Hepatocyte (in vitro differentiated cells): Measurements from ENCODE around the gene DOK5. TPM values are rescaled to one million over a fixed set of nuclear protein-coding genes. Genes with fewer than 3 reads are reported as not detected.

Experiments used
- DNase-seq: peaks from one replicate; pipeline ENCODE4 v3.0.0-alpha.2; 2016; ENCODE audit warnings: low spot score
- H2AFZ ChIP-seq: fragments of 200-600 bp; sonication (generic); 2 replicates; pipeline ENCODE4 v1.6.0; 2016; ENCODE audit warnings: antibody characterized with exemption, mild to moderate bottlenecking
- H3K27ac ChIP-seq: fragments of 200-600 bp; sonication (generic); 2 replicates; pipeline ENCODE4 v1.5.1; 2016; ENCODE audit warnings: mild to moderate bottlenecking
- H3K27me3 ChIP-seq: fragments of 200-600 bp; sonication (generic); 2 replicates; pipeline ENCODE4 v1.6.1; 2016
- H3K36me3 ChIP-seq: fragments of 200-600 bp; sonication (generic); replicated peaks from 2 replicates; pipeline ENCODE4 v1.5.1; 2016; ENCODE audit warnings: low read depth; ENCODE audit not compliant: insufficient read depth
- H3K4me1 ChIP-seq: fragments of 200-600 bp; sonication (generic); 2 replicates; pipeline ENCODE4 v1.5.1; 2016; ENCODE audit warnings: mild to moderate bottlenecking, moderate library complexity; ENCODE audit not compliant: insufficient read depth
- H3K4me2 ChIP-seq: fragments of 200-600 bp; sonication (generic); 2 replicates; pipeline ENCODE4 v1.6.0; 2016
- H3K4me3 ChIP-seq: fragments of 200-600 bp; sonication (generic); 2 replicates; pipeline ENCODE4 v1.5.1; 2016; ENCODE audit warnings: mild to moderate bottlenecking
- H3K79me2 ChIP-seq: fragments of 200-600 bp; sonication (generic); 2 replicates; pipeline ENCODE4 v1.6.0; 2017; ENCODE audit warnings: mild to moderate bottlenecking
- H3K9me2 ChIP-seq: fragments of 200-600 bp; sonication (generic); replicated peaks from 2 replicates; pipeline ENCODE4 v1.6.0; 2017; ENCODE audit warnings: mild to moderate bottlenecking; ENCODE audit not compliant: insufficient read depth
- H3K9me3 ChIP-seq: fragments of 200-600 bp; sonication (generic); 2 replicates; pipeline ENCODE4 v1.5.1; 2016; ENCODE audit warnings: low read depth, mild to moderate bottlenecking
- H4K20me1 ChIP-seq: fragments of 200-600 bp; sonication (generic); 2 replicates; pipeline ENCODE4 v1.6.0; 2016; ENCODE audit warnings: mild to moderate bottlenecking; ENCODE audit not compliant: insufficient read depth, poor library complexity, severe bottlenecking
- CTCF ChIP-seq: fragments of 200-600 bp; sonication (generic); IDR thresholded peaks from 2 replicates; pipeline ENCODE4 v1.5.1; 2016; ENCODE audit warnings: antibody characterized with exemption, mild to moderate bottlenecking; ENCODE audit not compliant: poor library complexity
- EZH2 ChIP-seq: fragments of 200-600 bp; sonication (generic); IDR thresholded peaks from 2 replicates; pipeline ENCODE4 v1.6.1; 2016; ENCODE audit warnings: antibody characterized with exemption, mild to moderate bottlenecking, borderline replicate concordance
- EZH2phosphoT487 ChIP-seq: fragments of 200-600 bp; sonication (generic); IDR thresholded peaks from one replicate; pipeline ENCODE4 v1.6.1; 2018; ENCODE audit warnings: antibody characterized with exemption, mild to moderate bottlenecking, low read depth, moderate library complexity; ENCODE audit not compliant: unreplicated experiment, severe bottlenecking
- WGBS: methylation state at CpG from one replicate; pipeline ENCODE4 v1.1.6; 2016; ENCODE audit warnings: low lambda C conversion rate; ENCODE audit errors: missing lambda C conversion rate; 5-methylcytosine and 5-hydroxymethylcytosine counted together
- polyA plus RNA-seq: library from polyadenylated mRNA; unstranded; fragments of >200 nt; fragmentation: Nextera tagmentation; extraction: Ambion mirVana; gene quantifications from 2 replicates; pipeline ENCODE4 v1.2.1, GENCODE V29; 2016
- total RNA-seq: library from RNA; depleted of rRNA; stranded (reverse); fragments of >200 nt; gene quantifications from 2 replicates; pipeline ENCODE4 v1.2.3, GENCODE V29; 2014

DOK5 gene
- total and polyA plus RNA-seq, 2 experiments from 2014 or later, result 7.0 to 7.5 TPM

GRCh38 chr20:54566031-54566688 lies 90.8 kb downstream of the DOK5 start:
- TF ChIP-seq EZH2phosphoT487, result no peak
- no peak for TF ChIP-seq EZH2
- no peak for TF ChIP-seq CTCF
- Histone ChIP-seq H3K36me3 (no peaks in the 10 kb centered on the region), H3K9me3 (no peaks in the 10 kb centered on the region), H3K4me3 (no peak overlapping the region), H4K20me1 (no peaks in the 10 kb centered on the region), H3K27ac (no peak overlapping the region), H3K4me2 (no peak overlapping the region), H3K9me2 (no peaks in the 10 kb centered on the region), H3K79me2 (no peaks in the 10 kb centered on the region), H3K27me3 (no peaks in the 10 kb centered on the region), H3K4me1 (no peaks in the 10 kb centered on the region), H2AFZ (no peak overlapping the region)
- WGBS, result 93% methylated on average over 5 of the region's 5 CpGs
- no peak for DNase-seq

- H3K4me1 ChIP-seq, result no peaks in the 10 kb centered on the region
- 92% methylated on average over 2 of the region's 2 CpGs for WGBS
- TF ChIP-seq EZH2 (no peak), EZH2phosphoT487 (no peak), CTCF (no peak)
- no peak overlapping the region for H3K27ac ChIP-seq
- no peaks in the 10 kb centered on the region for H3K79me2 ChIP-seq
- H4K20me1 ChIP-seq, result no peaks in the 10 kb centered on the region
- H2AFZ ChIP-seq, result no peak overlapping the region
- DNase-seq, result no peak
- no peak overlapping the region for H3K4me3 ChIP-seq
- no peaks in the 10 kb centered on the region for H3K9me2 ChIP-seq
- H3K27me3 ChIP-seq, result no peaks in the 10 kb centered on the region
- H3K9me3 ChIP-seq, result no peaks in the 10 kb centered on the region
- no peak overlapping the region for H3K4me2 ChIP-seq
- no peaks in the 10 kb centered on the region for H3K36me3 ChIP-seq
Measured at GRCh38 chr20:54570561-54570960, 95.2 kb downstream of the DOK5 start.

- H2AFZ ChIP-seq, result no peak overlapping the region
- no peaks in the 10 kb centered on the region for H3K79me2 ChIP-seq
- no peaks in the 10 kb centered on the region for H3K9me2 ChIP-seq
- H3K4me3 ChIP-seq, result no peak overlapping the region
- no peaks in the 10 kb centered on the region for H3K36me3 ChIP-seq
- no peaks in the 10 kb centered on the region for H3K27me3 ChIP-seq
- no peak overlapping the region for H3K27ac ChIP-seq
- H3K9me3 ChIP-seq, result no peaks in the 10 kb centered on the region
- WGBS, result 80% methylated on average over 8 of the region's 8 CpGs
- TF ChIP-seq CTCF (no peak), EZH2phosphoT487 (no peak), EZH2 (no peak)
- H4K20me1 ChIP-seq, result no peaks in the 10 kb centered on the region
- no peak overlapping the region for H3K4me2 ChIP-seq
- DNase-seq, result no peak
- H3K4me1 ChIP-seq, result no peaks in the 10 kb centered on the region
Measured at GRCh38 chr20:54572665-54573435, 97.5 kb downstream of the DOK5 start.
